H1 (cell line): ENCODE data around the gene KCNJ10.

Experiments used
- JUND ChIP-seq: IDR thresholded peaks from 2 replicates; pipeline ENCODE4 v1.6.1; 2011; ENCODE audit warnings: mild to moderate bottlenecking, improper control_type of control experiment, low read length
- SIX5 ChIP-seq: IDR thresholded peaks from 2 replicates; pipeline ENCODE4 v1.6.1; 2011; ENCODE audit warnings: mild to moderate bottlenecking, low read depth, low read length
- TF ChIP-seq, protein P1 (sequence below), 3 experiments: IDR thresholded peaks; 1 replicate in 2 of 3; 2 replicates in 1 of 3; pipeline versions ENCODE4 v1.5.1 to v1.6.1; 2011; ENCODE audit warnings: low read length in 3 of 3, mild to moderate bottlenecking in 3 of 3, inconsistent platforms in 2 of 3, low read depth in 1 of 3, moderate library complexity in 1 of 3; ENCODE audit not compliant: insufficient read depth in 1 of 3; ENCODE audit errors: control extremely low read depth in 1 of 3

DNA sequence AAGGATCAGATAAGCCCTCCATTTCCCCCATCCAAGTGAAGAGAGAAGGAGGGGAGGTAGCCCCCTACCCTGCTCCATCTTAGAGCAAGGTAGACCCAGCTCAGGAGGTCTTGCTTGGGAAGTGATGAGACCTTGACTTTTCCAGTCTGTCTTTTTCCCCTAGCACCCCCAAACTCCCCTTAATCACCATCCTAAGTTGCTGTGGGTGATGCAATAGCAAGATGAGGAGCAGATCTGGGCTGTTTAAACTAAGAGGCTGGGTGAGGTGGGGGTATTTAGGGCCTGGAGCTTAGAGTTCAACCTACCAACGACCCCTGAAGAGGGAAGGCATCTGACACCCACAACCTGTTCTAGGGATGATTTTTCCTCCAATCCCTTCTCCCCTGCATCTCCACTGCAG, 47.3 kb upstream of the KCNJ10 start:
- TF ChIP-seq, protein P1, sequence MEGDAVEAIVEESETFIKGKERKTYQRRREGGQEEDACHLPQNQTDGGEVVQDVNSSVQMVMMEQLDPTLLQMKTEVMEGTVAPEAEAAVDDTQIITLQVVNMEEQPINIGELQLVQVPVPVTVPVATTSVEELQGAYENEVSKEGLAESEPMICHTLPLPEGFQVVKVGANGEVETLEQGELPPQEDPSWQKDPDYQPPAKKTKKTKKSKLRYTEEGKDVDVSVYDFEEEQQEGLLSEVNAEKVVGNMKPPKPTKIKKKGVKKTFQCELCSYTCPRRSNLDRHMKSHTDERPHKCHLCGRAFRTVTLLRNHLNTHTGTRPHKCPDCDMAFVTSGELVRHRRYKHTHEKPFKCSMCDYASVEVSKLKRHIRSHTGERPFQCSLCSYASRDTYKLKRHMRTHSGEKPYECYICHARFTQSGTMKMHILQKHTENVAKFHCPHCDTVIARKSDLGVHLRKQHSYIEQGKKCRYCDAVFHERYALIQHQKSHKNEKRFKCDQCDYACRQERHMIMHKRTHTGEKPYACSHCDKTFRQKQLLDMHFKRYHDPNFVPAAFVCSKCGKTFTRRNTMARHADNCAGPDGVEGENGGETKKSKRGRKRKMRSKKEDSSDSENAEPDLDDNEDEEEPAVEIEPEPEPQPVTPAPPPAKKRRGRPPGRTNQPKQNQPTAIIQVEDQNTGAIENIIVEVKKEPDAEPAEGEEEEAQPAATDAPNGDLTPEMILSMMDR (IDR thresholded peaks at IDR 0.05; ENCODE audit: control extremely low read depth in 1 of 3, insufficient read depth in 1 of 3, low read depth in 1 of 3, low read length in 3 of 3), result no peak
- TF ChIP-seq JUND, result no peak
- TF ChIP-seq SIX5, result no peak
